Endothelial cell of hepatic sinusoid (primary cell): ENCODE data around the gene FLRT1.

ENCODE experiments used
- in situ Hi-C: cut with HindIII; loops from 2 replicates; pipeline ENCODE4 v1.10.0; 2017; ENCODE audit warnings: low sequenced_read_pairs

The FLRT1 gene

GRCh38 chr11:64022125-64022784 is 13.5 kb upstream of the FLRT1 start:
- in situ Hi-C loops, result loop anchor here (5.0 kb wide), 1 partner anchor 55 kb away; no protein-coding TSS in a partner anchor

- in situ Hi-C loops, result loop anchor here (5.0 kb wide), 1 partner anchor 53 kb away; no protein-coding TSS in a partner anchor
These were observed 11.7 kb upstream of the FLRT1 start for GRCh38 chr11:64023712-64024710.

- in situ Hi-C loops, result no loop called here
These were observed 10.5 kb upstream of the FLRT1 start for GRCh38 chr11:64025205-64025604.

GRCh38 chr11:64026575-64027205 is 9.0 kb upstream of the FLRT1 start:
- in situ Hi-C loops, result no loop called here

- in situ Hi-C loops, result no loop called here
These were observed 7.9 kb upstream of the FLRT1 start for GRCh38 chr11:64027651-64028397.

- in situ Hi-C loops, result no loop called here
These were observed 7.2 kb upstream of the FLRT1 start for GRCh38 chr11:64028398-64029115.

GRCh38 chr11:64029773-64030172 is 6.0 kb upstream of the FLRT1 start:
- in situ Hi-C loops, result no loop called here

GRCh38 chr11:64031001-64031400 is 4.7 kb upstream of the FLRT1 start:
- in situ Hi-C loops, result no loop called here

- in situ Hi-C loops, result no loop called here
These were observed 3.7 kb upstream of the FLRT1 start for GRCh38 chr11:64032050-64032449.

GRCh38 chr11:64034411-64034811 is 1.3 kb upstream of the FLRT1 start:
- in situ Hi-C loops, result no loop called here

- in situ Hi-C loops, result no loop called here
These were observed 628 bp upstream of the FLRT1 start for GRCh38 chr11:64035081-64035524.

- in situ Hi-C loops, result no loop called here
These were observed 626 bp downstream of the FLRT1 start for GRCh38 chr11:64036087-64037026.

- in situ Hi-C loops, result no loop called here
These were observed 1.4 kb downstream of the FLRT1 start for GRCh38 chr11:64037027-64037634.

- in situ Hi-C loops, result no loop called here
These were observed 2.8 kb downstream of the FLRT1 start for GRCh38 chr11:64038500-64038899.

- in situ Hi-C loops, result no loop called here
These were observed 3.4 kb downstream of the FLRT1 start for GRCh38 chr11:64039012-64039665.

GRCh38 chr11:64040684-64041322 is 5.1 kb downstream of the FLRT1 start:
- in situ Hi-C loops, result no loop called here

GRCh38 chr11:64041846-64042245 is 6.1 kb downstream of the FLRT1 start:
- in situ Hi-C loops, result no loop called here
